GM23248 (cell line): ENCODE results near the gene SCN9A.

Experiments used
- EZH2 ChIP-seq: fragments of 200-600 bp; sonication (generic); IDR thresholded peaks from 2 replicates; pipeline ENCODE4 v1.6.1; 2018; ENCODE audit warnings: antibody characterized with exemption, mild to moderate bottlenecking; ENCODE audit not compliant: insufficient read depth, poor library complexity, severe bottlenecking
- EZH2phosphoT487 ChIP-seq: fragments of 200-600 bp; sonication (generic); IDR thresholded peaks from 2 replicates; pipeline ENCODE4 v1.6.1; 2018; ENCODE audit warnings: antibody characterized with exemption, moderate library complexity, mild to moderate bottlenecking, low read depth; ENCODE audit not compliant: insufficient read depth

DNA sequence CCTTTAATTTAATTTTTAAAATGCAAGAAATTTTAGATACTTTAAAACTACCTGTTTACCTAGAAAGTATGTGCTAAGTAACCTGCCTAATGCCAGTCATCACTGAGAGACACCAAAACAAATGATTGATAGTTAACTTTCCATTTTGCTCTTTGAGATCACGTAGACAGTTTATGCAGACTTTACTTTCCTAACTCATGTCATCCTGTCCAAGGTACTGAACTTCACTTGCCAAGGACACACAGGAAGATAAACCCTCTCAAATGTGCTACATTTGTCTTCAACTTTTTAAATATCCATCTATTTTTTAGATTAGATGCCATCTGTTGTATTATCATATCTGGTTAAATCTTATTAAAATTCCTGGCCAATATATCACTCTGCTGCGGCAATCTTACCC lies 227.9 kb downstream of the SCN9A start:
- TF ChIP-seq EZH2 (no peak), EZH2phosphoT487 (no peak)
